DOHH2 (cell line): Measurements from ENCODE around the gene MPZL3.

Experiments used
- H3F3A ChIP-seq: fragments of 200-600 bp; sonication (generic), shearing (Covaris generic); 2 replicates; pipeline ENCODE4 v1.6.0; 2016; ENCODE audit warnings: antibody characterized with exemption, mild to moderate bottlenecking; ENCODE audit not compliant: control insufficient read depth, insufficient read depth
- H3K27ac ChIP-seq: fragments of 200-600 bp; sonication (generic); 2 replicates; pipeline ENCODE4 v1.5.1; 2014; ENCODE audit warnings: low read depth, mild to moderate bottlenecking, low read length, moderate library complexity
- H3K27me3 ChIP-seq: fragments of 200-600 bp; sonication (generic); 2 replicates; pipeline ENCODE4 v1.6.1; 2014; ENCODE audit warnings: mild to moderate bottlenecking, low read length, mixed read lengths; ENCODE audit not compliant: control insufficient read depth
- H3K36me3 ChIP-seq: fragments of 200-600 bp; sonication (generic); 2 replicates; pipeline ENCODE4 v1.6.1; 2014; ENCODE audit warnings: mild to moderate bottlenecking, low read length, moderate library complexity, mixed read lengths; ENCODE audit not compliant: control insufficient read depth
- H3K4me1 ChIP-seq: fragments of 200-600 bp; sonication (generic); 2 replicates; pipeline ENCODE4 v1.6.1; 2014; ENCODE audit warnings: mild to moderate bottlenecking, low read length, mixed read lengths; ENCODE audit not compliant: control insufficient read depth
- H3K4me2 ChIP-seq: fragments of 200-600 bp; sonication (generic); 2 replicates; pipeline ENCODE4 v1.6.0; 2014; ENCODE audit warnings: mild to moderate bottlenecking, low read length, moderate library complexity
- H3K4me3 ChIP-seq: fragments of 200-600 bp; sonication (generic); 2 replicates; pipeline ENCODE4 v1.5.1; 2014; ENCODE audit warnings: mild to moderate bottlenecking, low read length, mixed read lengths
- H3K79me2 ChIP-seq: fragments of 200-600 bp; sonication (generic); 2 replicates; pipeline ENCODE4 v1.6.1; 2014; ENCODE audit warnings: mild to moderate bottlenecking, low read length, mixed read lengths; ENCODE audit not compliant: control insufficient read depth
- H3K9me2 ChIP-seq: fragments of 200-600 bp; sonication (generic); replicated peaks from 2 replicates; pipeline ENCODE4 v1.6.1; 2014; ENCODE audit warnings: mild to moderate bottlenecking, low read length, mixed read lengths; ENCODE audit not compliant: control insufficient read depth
- H3K9me3 ChIP-seq: fragments of 200-600 bp; sonication (generic); 2 replicates; pipeline ENCODE4 v1.6.1; 2014; ENCODE audit warnings: antibody characterized with exemption, low read length, mixed read lengths; ENCODE audit not compliant: control insufficient read depth, insufficient read depth
- H4K20me1 ChIP-seq: fragments of 200-600 bp; sonication (generic); 2 replicates; pipeline ENCODE4 v1.6.0; 2014; ENCODE audit warnings: low read depth, mild to moderate bottlenecking, antibody characterized with exemption, low read length, moderate library complexity; ENCODE audit not compliant: control insufficient read depth, insufficient read depth
- EZH2phosphoT487 ChIP-seq: fragments of 200-600 bp; sonication (generic); IDR thresholded peaks from 2 replicates; pipeline ENCODE4 v1.6.1; 2017; ENCODE audit warnings: borderline replicate concordance, mild to moderate bottlenecking, antibody characterized with exemption, low read length, moderate library complexity, mixed read lengths
- TF ChIP-seq, protein P1 (sequence below): fragments of 200-600 bp; sonication (generic); IDR thresholded peaks from one replicate; pipeline ENCODE4 v1.5.1; 2014; ENCODE audit warnings: antibody characterized with exemption, mild to moderate bottlenecking, low read depth, low read length; ENCODE audit not compliant: poor library complexity, severe bottlenecking

Gene MPZL3

DNA sequence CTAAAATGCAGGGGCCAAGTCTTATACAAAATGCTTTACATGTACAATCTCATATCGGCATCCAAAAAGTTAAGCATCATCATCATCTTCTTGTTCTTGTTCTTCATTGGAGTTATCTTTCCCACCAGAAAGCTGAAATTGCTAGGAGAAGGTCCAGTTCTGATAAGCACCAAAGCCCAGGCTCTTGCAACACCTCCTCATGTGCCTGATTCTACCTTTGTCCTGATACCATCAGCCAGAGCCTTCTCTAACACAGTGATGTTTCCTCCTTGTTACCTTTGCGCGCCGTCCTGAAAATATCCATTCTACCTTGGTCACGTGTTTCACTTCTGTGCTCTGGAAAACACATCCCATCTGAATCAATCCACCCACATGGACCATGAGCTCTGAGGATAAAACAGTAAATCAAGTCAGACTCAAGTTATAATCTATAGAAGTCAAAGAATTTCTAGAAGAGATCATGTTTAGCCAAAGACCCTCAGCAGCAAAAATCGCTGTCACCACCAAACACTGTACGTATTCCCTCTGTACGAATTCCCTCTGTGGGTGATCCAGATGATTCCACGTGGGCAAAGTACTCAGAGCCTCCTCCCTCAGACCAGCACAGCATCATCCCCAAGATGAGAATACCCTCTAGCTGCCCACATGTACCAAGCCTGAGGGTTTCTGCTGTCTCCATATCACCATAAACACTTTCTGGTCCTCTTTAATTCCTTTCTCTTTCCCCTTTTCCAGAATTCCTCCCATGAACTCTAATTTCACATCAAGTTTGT, 46.4 kb downstream of the MPZL3 start:
- Histone ChIP-seq H4K20me1 (no peaks in the 10 kb centered on the region), H3K4me1 (peaks cover 17% of the 10 kb centered on the region), H3K9me2 (no peaks in the 10 kb centered on the region), H3K36me3 (no peaks in the 10 kb centered on the region), H3K4me2 (peak overlapping the region; percentile 58), H3K4me3 (peak overlapping the region; percentile 52), H3K79me2 (no peaks in the 10 kb centered on the region), H3K27me3 (no peaks in the 10 kb centered on the region), H3K9me3 (no peaks in the 10 kb centered on the region), H3K27ac (peak overlapping the region; percentile 51), H3F3A (no peaks in the 10 kb centered on the region)
- TF ChIP-seq, protein P1, sequence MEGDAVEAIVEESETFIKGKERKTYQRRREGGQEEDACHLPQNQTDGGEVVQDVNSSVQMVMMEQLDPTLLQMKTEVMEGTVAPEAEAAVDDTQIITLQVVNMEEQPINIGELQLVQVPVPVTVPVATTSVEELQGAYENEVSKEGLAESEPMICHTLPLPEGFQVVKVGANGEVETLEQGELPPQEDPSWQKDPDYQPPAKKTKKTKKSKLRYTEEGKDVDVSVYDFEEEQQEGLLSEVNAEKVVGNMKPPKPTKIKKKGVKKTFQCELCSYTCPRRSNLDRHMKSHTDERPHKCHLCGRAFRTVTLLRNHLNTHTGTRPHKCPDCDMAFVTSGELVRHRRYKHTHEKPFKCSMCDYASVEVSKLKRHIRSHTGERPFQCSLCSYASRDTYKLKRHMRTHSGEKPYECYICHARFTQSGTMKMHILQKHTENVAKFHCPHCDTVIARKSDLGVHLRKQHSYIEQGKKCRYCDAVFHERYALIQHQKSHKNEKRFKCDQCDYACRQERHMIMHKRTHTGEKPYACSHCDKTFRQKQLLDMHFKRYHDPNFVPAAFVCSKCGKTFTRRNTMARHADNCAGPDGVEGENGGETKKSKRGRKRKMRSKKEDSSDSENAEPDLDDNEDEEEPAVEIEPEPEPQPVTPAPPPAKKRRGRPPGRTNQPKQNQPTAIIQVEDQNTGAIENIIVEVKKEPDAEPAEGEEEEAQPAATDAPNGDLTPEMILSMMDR, result no peak
- no peak for TF ChIP-seq EZH2phosphoT487

DNA sequence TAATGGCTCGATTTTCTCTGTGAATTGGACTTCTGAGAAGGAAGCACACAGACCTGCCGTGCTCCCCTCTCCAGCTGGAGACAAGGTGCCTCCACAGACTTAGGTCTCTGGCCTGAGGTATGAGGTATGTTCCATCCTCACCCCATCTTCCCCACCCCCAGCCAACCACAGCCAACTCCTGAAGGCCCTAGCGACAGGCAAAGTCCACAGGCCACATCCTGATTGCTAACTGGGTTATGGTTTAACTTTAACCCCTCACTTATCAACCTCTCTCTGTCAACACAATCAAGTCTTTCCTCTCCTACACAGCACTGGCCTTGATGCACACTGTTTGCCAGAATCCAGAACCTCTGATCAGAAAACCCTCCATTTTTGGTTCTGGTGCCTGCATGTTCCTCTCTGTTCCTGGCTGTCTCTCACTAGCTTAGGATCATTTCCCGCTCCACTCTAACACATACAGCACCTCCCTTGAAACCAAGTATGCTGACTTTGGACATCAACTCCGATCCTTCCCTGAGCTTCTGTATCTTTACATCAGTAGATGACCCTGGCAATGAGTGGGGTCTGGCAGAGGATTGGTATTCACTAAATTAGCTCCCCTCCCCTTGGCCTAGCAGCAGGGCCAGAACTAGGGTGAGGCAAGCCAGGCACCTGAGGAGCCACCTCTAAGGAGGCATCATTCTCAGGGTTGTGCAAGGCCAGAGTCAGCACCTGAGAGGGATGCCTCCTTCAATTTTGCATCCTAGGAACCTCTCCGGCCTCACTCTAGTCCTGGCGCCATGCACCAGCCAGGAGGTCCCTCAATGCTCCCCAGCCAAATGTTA, 49.4 kb downstream of the MPZL3 start:
- Histone ChIP-seq H3K4me3 (no peak overlapping the region), H3K79me2 (no peaks in the 10 kb centered on the region), H3K9me3 (no peaks in the 10 kb centered on the region), H3K9me2 (no peaks in the 10 kb centered on the region), H3K4me1 (peaks cover 26% of the 10 kb centered on the region), H3K36me3 (no peaks in the 10 kb centered on the region), H4K20me1 (no peaks in the 10 kb centered on the region), H3K27ac (no peak overlapping the region), H3K4me2 (no peak overlapping the region), H3K27me3 (no peaks in the 10 kb centered on the region), H3F3A (no peaks in the 10 kb centered on the region)
- TF ChIP-seq EZH2phosphoT487, result no peak
- TF ChIP-seq, protein P1, result no peak

DNA sequence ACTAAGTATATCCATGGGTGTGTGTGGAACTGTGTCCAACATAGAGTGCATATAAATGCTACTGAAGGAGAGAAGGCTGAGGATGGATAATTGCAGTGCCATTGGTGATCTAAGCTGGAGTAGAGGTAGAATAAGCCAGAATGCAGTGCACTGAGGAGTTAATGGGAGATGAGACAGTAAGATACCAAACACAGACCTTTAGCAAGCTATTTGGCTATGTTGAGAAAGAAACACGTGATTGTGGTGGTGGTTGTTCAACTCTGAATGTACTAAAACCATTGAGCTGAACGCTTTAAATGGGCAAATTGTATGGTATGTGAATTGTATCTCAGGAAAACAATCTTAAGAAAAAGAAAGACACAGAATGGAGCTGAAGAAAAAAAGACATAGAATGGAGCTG, 50.2 kb downstream of the MPZL3 start:
- no peaks in the 10 kb centered on the region for H3K79me2 ChIP-seq
- H3K9me3 ChIP-seq, result no peaks in the 10 kb centered on the region
- no peak overlapping the region for H3K4me3 ChIP-seq
- no peaks in the 10 kb centered on the region for H3K27me3 ChIP-seq
- H3K4me2 ChIP-seq, result no peak overlapping the region
- TF ChIP-seq, protein P1, result no peak
- H3F3A ChIP-seq, result no peaks in the 10 kb centered on the region
- no peaks in the 10 kb centered on the region for H4K20me1 ChIP-seq
- H3K4me1 ChIP-seq, result peaks cover 23% of the 10 kb centered on the region
- H3K9me2 ChIP-seq, result no peaks in the 10 kb centered on the region
- H3K36me3 ChIP-seq, result no peaks in the 10 kb centered on the region
- H3K27ac ChIP-seq, result no peak overlapping the region
